PC-9 (cell line): ENCODE measurements around the gene PAIP2B. TPM values are rescaled to one million over a fixed set of nuclear protein-coding genes. Genes with fewer than 3 reads are reported as not detected.
A peak's percentile ranks its signal among the peaks of the same experiment; 100 is the strongest.

Experiments used
- BruUV-seq: library from RNA; stranded (reverse); fragments of 400-500 nt; replicated peaks from 2 replicates; lab custom pipeline; 2021; lab: Mats Ljungman, UMichigan
- CTCF ChIA-PET: fragments of 300-600 bp; sonication (Branson Sonifier 250); formaldehyde crosslinking; loops from one replicate; lab custom pipeline; 2022; ENCODE audit warnings: antibody characterized with exemption; lab: Charles Lee
- POLR2A ChIA-PET: fragments of 300-600 bp; sonication (Branson Sonifier 250); formaldehyde crosslinking; loops from one replicate; lab custom pipeline; 2022; ENCODE audit warnings: antibody characterized with exemption; ENCODE audit not compliant: unreplicated experiment; lab: Charles Lee
- DNase-seq, 2 experiments: peaks; one replicate each; pipeline versions ENCODE4 v3.0.0 to v3.0.0-alpha.2; 2015 to 2022; ENCODE audit warnings: mixed read lengths in 1 of 2
- H2AFZ ChIP-seq: fragments of 200-600 bp; sonication (generic); 2 replicates; pipeline ENCODE4 v1.8.1; 2017; ENCODE audit warnings: antibody characterized with exemption
- H3F3A ChIP-seq: fragments of 200-600 bp; sonication (generic); 2 replicates; pipeline ENCODE4 v1.8.1; 2017; ENCODE audit warnings: antibody characterized with exemption, mild to moderate bottlenecking, low read depth; ENCODE audit not compliant: insufficient read depth
- H3K27ac ChIP-seq: fragments of 200-600 bp; sonication (generic); 2 replicates; pipeline ENCODE4 v1.6.1; 2016; ENCODE audit warnings: mixed run types
- H3K27me3 ChIP-seq: fragments of 200-600 bp; sonication (generic); 2 replicates; pipeline ENCODE4 v1.6.1; 2016; ENCODE audit warnings: low read depth, mixed run types; ENCODE audit not compliant: insufficient read depth
- H3K36me3 ChIP-seq: fragments of 200-600 bp; sonication (generic); 2 replicates; pipeline ENCODE4 v1.6.1; 2016; ENCODE audit warnings: low read depth, mixed run types
- H3K4me1 ChIP-seq: fragments of 200-600 bp; sonication (generic); replicated peaks from 2 replicates; pipeline ENCODE4 v1.6.1; 2016; ENCODE audit warnings: mixed run types; ENCODE audit not compliant: insufficient read depth
- H3K4me2 ChIP-seq: fragments of 200-600 bp; sonication (generic); 2 replicates; pipeline ENCODE4 v1.6.1; 2017; ENCODE audit warnings: mixed run types
- H3K4me3 ChIP-seq: fragments of 200-600 bp; sonication (generic); 2 replicates; pipeline ENCODE4 v1.6.1; 2016; ENCODE audit warnings: mixed run types
- H3K79me2 ChIP-seq: fragments of 200-600 bp; sonication (generic); 2 replicates; pipeline ENCODE4 v1.6.1; 2017; ENCODE audit warnings: low read depth, mixed run types
- H3K9me2 ChIP-seq: fragments of 200-600 bp; sonication (generic); 2 replicates; pipeline ENCODE4 v1.8.1; 2017; ENCODE audit warnings: mild to moderate bottlenecking; ENCODE audit not compliant: insufficient read depth
- H3K9me3 ChIP-seq: fragments of 200-600 bp; sonication (generic); 2 replicates; pipeline ENCODE4 v1.8.1; 2016; ENCODE audit warnings: low read depth; ENCODE audit not compliant: insufficient read depth
- H4K20me1 ChIP-seq: fragments of 200-600 bp; sonication (generic); 2 replicates; pipeline ENCODE4 v1.8.1; 2017; ENCODE audit not compliant: insufficient read depth
- CTCF ChIP-seq: fragments of 200-600 bp; sonication (generic); conservative IDR thresholded peaks from 2 replicates; pipeline ENCODE4 v1.6.1; 2017; ENCODE audit warnings: mixed run types, antibody characterized with exemption, mild to moderate bottlenecking, moderate library complexity
- EZH2 ChIP-seq: fragments of 200-600 bp; sonication (generic); IDR thresholded peaks from 2 replicates; pipeline ENCODE4 v1.8.0; 2017; ENCODE audit warnings: antibody characterized with exemption, low read depth
- intact Hi-C: fragments of 100-400 bp; cut with micrococcal nuclease; formaldehyde crosslinking; loops from one replicate; pipeline ENCODE4 v1.10.0; 2022; ENCODE audit not compliant: unreplicated experiment
- total RNA-seq: library from RNA; stranded (reverse); gene quantifications from 2 replicates; pipeline ENCODE4 v1.2.3, GENCODE V29; 2021

Gene PAIP2B
- total RNA-seq, 1 experiment from 2014 or later, result 6.1 TPM

- no TSS peak for BruUV-seq
- intact Hi-C loops, result loop anchor here (10.0 kb wide), 1 partner anchor 289 kb away; no protein-coding TSS in a partner anchor
- no peaks in the 10 kb centered on the region for H3K4me1 ChIP-seq
- TF ChIP-seq CTCF, result no peak
- no peak for TF ChIP-seq EZH2
- no peaks in the 10 kb centered on the region for H3K9me2 ChIP-seq
- H3K9me3 ChIP-seq, result no peaks in the 10 kb centered on the region
- H2AFZ ChIP-seq, result no peak overlapping the region
- peaks cover 4% of the 10 kb centered on the region; the same call in 1 of the 2 replicates for H3F3A ChIP-seq
- H3K4me2 ChIP-seq, result no peak overlapping the region
- H3K27me3 ChIP-seq, result no peaks in the 10 kb centered on the region
- no peaks in the 10 kb centered on the region for H3K79me2 ChIP-seq
- DNase-seq, result no peak
- ChIA-PET CTCF (interaction anchor here (0.7 kb wide), 1 partner anchor 877 kb away, joined by 3 read pairs; no protein-coding TSS in a partner anchor), POLR2A (no interaction called here)
- peaks cover 11% of the 10 kb centered on the region for H3K36me3 ChIP-seq
- H3K27ac ChIP-seq, result no peak overlapping the region
- no peak overlapping the region for H3K4me3 ChIP-seq
- H4K20me1 ChIP-seq, result no peaks in the 10 kb centered on the region
Measured at GRCh38 chr2:71153585-71154224, 73.2 kb downstream of the PAIP2B start.

- Histone ChIP-seq H3K9me2 (no peaks in the 10 kb centered on the region), H3F3A (peaks cover 4% of the 10 kb centered on the region; the same call in 1 of the 2 replicates), H3K27me3 (no peaks in the 10 kb centered on the region), H3K27ac (no peak overlapping the region), H3K4me1 (no peaks in the 10 kb centered on the region), H3K4me3 (no peak overlapping the region), H3K9me3 (no peaks in the 10 kb centered on the region), H4K20me1 (no peaks in the 10 kb centered on the region), H2AFZ (no peak overlapping the region), H3K36me3 (peaks cover 22% of the 10 kb centered on the region), H3K79me2 (no peaks in the 10 kb centered on the region), H3K4me2 (no peak overlapping the region)
- POLR2A ChIA-PET, result no interaction called here
- TF ChIP-seq CTCF, result no peak
- TF ChIP-seq EZH2, result no peak
- DNase-seq, result no peak
- CTCF ChIA-PET, result interaction anchor here (0.5 to 0.6 kb wide), 2 partner anchors 182 to 1391 kb away, joined by 3 read pairs; no protein-coding TSS in a partner anchor
- intact Hi-C loops, result loop anchor here (10.0 kb wide), 1 partner anchor 287 kb away; no protein-coding TSS in a partner anchor
- BruUV-seq, result TSS peak; percentile 29
Measured at GRCh38 chr2:71151620-71152019, 75.3 kb downstream of the PAIP2B start.

- Histone ChIP-seq H3K9me2 (no peaks in the 10 kb centered on the region), H3K36me3 (peaks cover 29% of the 10 kb centered on the region), H3K9me3 (no peaks in the 10 kb centered on the region), H3K27me3 (no peaks in the 10 kb centered on the region), H3F3A (peaks cover 4% of the 10 kb centered on the region; the same call in 1 of the 2 replicates), H2AFZ (no peak overlapping the region), H3K4me2 (no peak overlapping the region), H3K4me1 (no peaks in the 10 kb centered on the region), H3K4me3 (no peak overlapping the region), H3K79me2 (no peaks in the 10 kb centered on the region), H4K20me1 (no peaks in the 10 kb centered on the region), H3K27ac (no peak overlapping the region)
- ChIA-PET CTCF (interaction anchor here (0.5 kb wide), 1 partner anchor 161 kb away, joined by 3 read pairs; no protein-coding TSS in a partner anchor), POLR2A (interaction anchor here (0.7 kb wide), 1 partner anchor 31 kb away, joined by 3 read pairs; no protein-coding TSS in a partner anchor)
- DNase-seq, result no peak
- no TSS peak for BruUV-seq
- intact Hi-C loops, result loop anchor here (10.0 kb wide), 1 partner anchor 285 kb away; no protein-coding TSS in a partner anchor
- TF ChIP-seq CTCF (no peak), EZH2 (no peak)
Measured at GRCh38 chr2:71150082-71150816, 76.7 kb downstream of the PAIP2B start.
